ENCODE data around the gene NEIL3.
"Not testable (repeated sequence)": the region's sequence is repeated elsewhere in the genome, so short reads cannot be mapped to it uniquely, and the experiment has no call there.

Gene NEIL3

GRCh38 chr4:177297785-177298391, 11.8 kb upstream of the NEIL3 start:
- in situ Hi-C loops (cut with MboI; ENCODE audit: low sequenced_read_pairs), result no loop called here

- in situ Hi-C loops (cut with MboI; ENCODE audit: low sequenced_read_pairs), result no loop called here
These were observed 8.5 kb upstream of the NEIL3 start for GRCh38 chr4:177301126-177301639.

GRCh38 chr4:177302371-177303100, 7.1 kb upstream of the NEIL3 start:
- in situ Hi-C loops (cut with MboI; ENCODE audit: low sequenced_read_pairs), result no loop called here

- in situ Hi-C loops (cut with MboI; ENCODE audit: low sequenced_read_pairs), result no loop called here
These were observed 5.6 kb upstream of the NEIL3 start for GRCh38 chr4:177304094-177304493.

GRCh38 chr4:177304864-177305263, 4.8 kb upstream of the NEIL3 start:
- in situ Hi-C loops (cut with MboI; ENCODE audit: low sequenced_read_pairs), result not testable (repeated sequence)

- in situ Hi-C loops (cut with MboI; ENCODE audit: low sequenced_read_pairs), result no loop called here
These were observed 1.5 kb upstream of the NEIL3 start for GRCh38 chr4:177308125-177308524.

- in situ Hi-C loops (cut with MboI; ENCODE audit: low sequenced_read_pairs), result no loop called here
These were observed 690 bp upstream of the NEIL3 start for GRCh38 chr4:177308847-177309521.

- in situ Hi-C loops (cut with MboI; ENCODE audit: low sequenced_read_pairs), result no loop called here
These were observed 1.9 kb downstream of the NEIL3 start for GRCh38 chr4:177311589-177311988.

- in situ Hi-C loops (cut with MboI; ENCODE audit: low sequenced_read_pairs), result no loop called here
These were observed 3.6 kb downstream of the NEIL3 start for GRCh38 chr4:177313263-177313662.

- in situ Hi-C loops (cut with MboI; ENCODE audit: low sequenced_read_pairs), result no loop called here
These were observed 6.2 kb downstream of the NEIL3 start for GRCh38 chr4:177315767-177316464.

- in situ Hi-C loops (cut with MboI; ENCODE audit: low sequenced_read_pairs), result no loop called here
These were observed 11.0 kb downstream of the NEIL3 start for GRCh38 chr4:177320721-177321120.

GRCh38 chr4:177321647-177322046, 12.0 kb downstream of the NEIL3 start:
- in situ Hi-C loops (cut with MboI; ENCODE audit: low sequenced_read_pairs), result no loop called here

- in situ Hi-C loops (cut with MboI; ENCODE audit: low sequenced_read_pairs), result no loop called here
These were observed 12.6 kb downstream of the NEIL3 start for GRCh38 chr4:177322266-177322665.

GRCh38 chr4:177322881-177323280, 13.2 kb downstream of the NEIL3 start:
- in situ Hi-C loops (cut with MboI; ENCODE audit: low sequenced_read_pairs), result no loop called here

GRCh38 chr4:177323416-177323815, 13.7 kb downstream of the NEIL3 start:
- in situ Hi-C loops (cut with MboI; ENCODE audit: low sequenced_read_pairs), result no loop called here

- in situ Hi-C loops (cut with MboI; ENCODE audit: low sequenced_read_pairs), result loop anchor here (10.0 kb wide), 1 partner anchor 77 kb away; no protein-coding TSS in a partner anchor
These were observed 22.4 kb downstream of the NEIL3 start for GRCh38 chr4:177332119-177332518.

GRCh38 chr4:177339477-177340374, 30.1 kb downstream of the NEIL3 start:
- in situ Hi-C loops (cut with MboI; ENCODE audit: low sequenced_read_pairs), result loop anchor here (10.0 kb wide), 1 partner anchor 85 kb away; no protein-coding TSS in a partner anchor

- in situ Hi-C loops (cut with MboI; ENCODE audit: low sequenced_read_pairs), result no loop called here
These were observed 38.7 kb downstream of the NEIL3 start for GRCh38 chr4:177348348-177348747.

GRCh38 chr4:177349191-177349590, 39.5 kb downstream of the NEIL3 start:
- in situ Hi-C loops (cut with MboI; ENCODE audit: low sequenced_read_pairs), result no loop called here

- in situ Hi-C loops (cut with MboI; ENCODE audit: low sequenced_read_pairs), result no loop called here
These were observed 42.1 kb downstream of the NEIL3 start for GRCh38 chr4:177351622-177352244.
